ENCODE results near the gene LDLRAP1. TPM values are rescaled to one million over a fixed set of nuclear protein-coding genes. Genes with fewer than 3 reads are reported as not detected.

LDLRAP1 gene
- total RNA-seq, 1 donor = 18.5 TPM

GRCh38 chr1:25525361-25525688, 18.1 kb upstream of the LDLRAP1 start:
- H3K4me2 ChIP-seq (ENCODE audit: insufficient read depth, low read length) = no peak overlapping the region
- H3K27ac ChIP-seq (ENCODE audit: low read depth, low read length) = no peak overlapping the region
- H3K79me2 ChIP-seq (ENCODE audit: insufficient read depth, low read length) = no peaks in the 10 kb centered on the region
- H3K27me3 ChIP-seq (ENCODE audit: insufficient read depth, low read length) = peaks cover 17% of the 10 kb centered on the region
- no peaks in the 10 kb centered on the region for H3K36me3 ChIP-seq (ENCODE audit: insufficient read depth, low read length)
- DNase-seq (ENCODE audit: insufficient read length, low spot score, missing footprints) = no peak
- no peak overlapping the region for H2AFZ ChIP-seq (ENCODE audit: low read length)
- H4K20me1 ChIP-seq (ENCODE audit: insufficient read depth, low read length) = no peaks in the 10 kb centered on the region
- H3K9me3 ChIP-seq (ENCODE audit: low read depth, low read length) = no peaks in the 10 kb centered on the region
- H3K4me1 ChIP-seq (ENCODE audit: insufficient read depth, low read length) = no peaks in the 10 kb centered on the region
- no peak for TF ChIP-seq CTCF (IDR thresholded peaks at IDR 0.05; ENCODE audit: extremely low read depth, low read depth, low read length)
- no peak overlapping the region for H3K4me3 ChIP-seq (ENCODE audit: insufficient read depth, low read length)

GRCh38 chr1:25526753-25527152, 16.7 kb upstream of the LDLRAP1 start:
- no peak for TF ChIP-seq CTCF (IDR thresholded peaks at IDR 0.05; ENCODE audit: extremely low read depth, low read depth, low read length)
- Histone ChIP-seq H3K4me3 (ENCODE audit: insufficient read depth, low read length) (no peak overlapping the region), H3K27me3 (ENCODE audit: insufficient read depth, low read length) (peaks cover 17% of the 10 kb centered on the region), H3K4me1 (ENCODE audit: insufficient read depth, low read length) (no peaks in the 10 kb centered on the region), H2AFZ (ENCODE audit: low read length) (no peak overlapping the region), H3K4me2 (ENCODE audit: insufficient read depth, low read length) (no peak overlapping the region), H3K27ac (ENCODE audit: low read depth, low read length) (no peak overlapping the region), H3K9me3 (ENCODE audit: low read depth, low read length) (no peaks in the 10 kb centered on the region), H3K79me2 (ENCODE audit: insufficient read depth, low read length) (no peaks in the 10 kb centered on the region), H4K20me1 (ENCODE audit: insufficient read depth, low read length) (no peaks in the 10 kb centered on the region), H3K36me3 (ENCODE audit: insufficient read depth, low read length) (no peaks in the 10 kb centered on the region)
- no peak for DNase-seq (ENCODE audit: insufficient read length, low spot score, missing footprints)

DNA sequence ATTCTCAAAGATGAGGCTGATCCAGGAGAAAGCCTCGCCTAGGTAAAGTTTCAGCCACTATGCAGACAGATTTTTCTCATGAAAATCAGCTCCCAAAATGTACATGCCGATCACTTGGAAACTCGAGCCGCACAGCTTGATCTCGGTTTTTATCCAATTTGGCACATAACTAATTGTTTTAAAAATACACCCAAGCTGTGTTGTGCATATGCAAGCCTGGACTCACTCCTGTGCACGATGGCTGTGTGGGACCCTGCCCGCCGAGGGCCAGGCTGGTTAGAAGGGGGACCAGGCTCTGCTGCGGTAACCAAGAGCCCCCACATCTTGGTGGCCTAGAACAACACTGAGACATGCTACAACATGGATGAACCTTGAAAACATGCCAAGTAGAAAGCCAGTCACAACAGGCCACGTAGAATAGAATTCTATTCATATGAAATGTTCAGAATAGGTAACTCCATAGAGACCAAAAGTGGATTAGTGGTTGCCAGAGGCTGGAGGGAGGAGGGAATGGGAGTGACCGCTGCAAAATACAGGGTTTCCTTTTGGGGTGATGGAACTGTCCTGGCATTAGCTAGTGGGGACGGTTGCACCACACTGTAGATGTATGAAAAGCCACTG, 16.1 kb upstream of the LDLRAP1 start:
- H3K4me2 ChIP-seq (ENCODE audit: insufficient read depth, low read length) = no peak overlapping the region
- no peaks in the 10 kb centered on the region for H4K20me1 ChIP-seq (ENCODE audit: insufficient read depth, low read length)
- no peaks in the 10 kb centered on the region for H3K9me3 ChIP-seq (ENCODE audit: low read depth, low read length)
- peak; percentile 50 for DNase-seq (ENCODE audit: insufficient read length, low spot score, missing footprints)
- no peak overlapping the region for H3K27ac ChIP-seq (ENCODE audit: low read depth, low read length)
- no peak for TF ChIP-seq CTCF (IDR thresholded peaks at IDR 0.05; ENCODE audit: extremely low read depth, low read depth, low read length)
- H2AFZ ChIP-seq (ENCODE audit: low read length) = no peak overlapping the region
- no peaks in the 10 kb centered on the region for H3K4me1 ChIP-seq (ENCODE audit: insufficient read depth, low read length)
- no peaks in the 10 kb centered on the region for H3K36me3 ChIP-seq (ENCODE audit: insufficient read depth, low read length)
- H3K79me2 ChIP-seq (ENCODE audit: insufficient read depth, low read length) = no peaks in the 10 kb centered on the region
- H3K4me3 ChIP-seq (ENCODE audit: insufficient read depth, low read length) = no peak overlapping the region
- peaks cover 17% of the 10 kb centered on the region for H3K27me3 ChIP-seq (ENCODE audit: insufficient read depth, low read length)

DNA sequence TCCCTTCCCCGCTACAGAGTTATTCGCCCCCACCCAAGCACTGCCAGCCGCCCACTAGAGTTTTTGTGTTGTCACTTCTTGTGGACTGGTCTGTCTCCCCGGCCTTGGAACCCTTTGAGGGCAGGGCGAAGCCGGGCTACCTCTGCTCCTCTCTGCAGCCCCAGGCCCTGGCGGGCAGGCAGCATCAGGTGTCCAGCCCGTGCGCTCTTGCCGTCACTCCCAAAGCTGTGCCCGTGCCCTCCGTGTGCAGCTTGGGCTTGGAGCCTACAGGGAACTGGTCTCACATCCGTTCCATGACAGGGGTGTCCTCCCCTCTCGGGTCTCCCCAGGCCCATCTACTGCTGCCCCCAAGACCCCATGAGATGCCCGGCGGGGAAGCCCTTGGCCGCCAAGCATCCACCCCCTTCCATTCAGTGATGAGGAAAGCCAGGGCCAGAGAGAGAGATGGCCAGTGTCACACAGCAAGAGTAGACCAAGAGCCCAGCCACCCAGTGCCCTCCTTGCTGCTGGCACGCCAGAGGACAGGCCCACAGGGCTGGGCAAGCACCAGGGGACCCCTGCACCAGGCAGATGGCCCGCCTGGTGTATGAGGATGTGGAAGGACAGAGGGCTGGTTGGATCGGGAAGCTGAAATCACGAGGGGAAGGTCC, 15.3 kb upstream of the LDLRAP1 start:
- no peak for TF ChIP-seq CTCF (IDR thresholded peaks at IDR 0.05; ENCODE audit: extremely low read depth, low read depth, low read length)
- Histone ChIP-seq H3K4me2 (ENCODE audit: insufficient read depth, low read length) (no peak overlapping the region), H3K9me3 (ENCODE audit: low read depth, low read length) (no peaks in the 10 kb centered on the region), H3K36me3 (ENCODE audit: insufficient read depth, low read length) (no peaks in the 10 kb centered on the region), H3K4me1 (ENCODE audit: insufficient read depth, low read length) (peaks cover 3% of the 10 kb centered on the region), H3K27ac (ENCODE audit: low read depth, low read length) (no peak overlapping the region), H3K79me2 (ENCODE audit: insufficient read depth, low read length) (no peaks in the 10 kb centered on the region), H4K20me1 (ENCODE audit: insufficient read depth, low read length) (no peaks in the 10 kb centered on the region), H3K27me3 (ENCODE audit: insufficient read depth, low read length) (peaks cover 17% of the 10 kb centered on the region), H3K4me3 (ENCODE audit: insufficient read depth, low read length) (no peak overlapping the region), H2AFZ (ENCODE audit: low read length) (no peak overlapping the region)
- DNase-seq (ENCODE audit: insufficient read length, low spot score, missing footprints) = peak; percentile 68
